H1 (cell line): ENCODE data around the gene RPL18.

Source experiments
- ATF3 ChIP-seq: IDR thresholded peaks from 2 replicates; pipeline ENCODE4 v1.6.1; 2011; ENCODE audit warnings: low read depth, mild to moderate bottlenecking, low read length; ENCODE audit not compliant: insufficient read depth
- CTCF ChIP-seq, 3 experiments: IDR thresholded peaks; 1 replicate in 2 of 3; 2 replicates in 1 of 3; pipeline versions ENCODE4 v1.5.1 to v1.6.1; 2011; ENCODE audit warnings: low read length in 3 of 3, mild to moderate bottlenecking in 3 of 3, inconsistent platforms in 2 of 3, low read depth in 1 of 3, moderate library complexity in 1 of 3; ENCODE audit not compliant: insufficient read depth in 1 of 3; ENCODE audit errors: control extremely low read depth in 1 of 3
- E2F6 ChIP-seq: IDR thresholded peaks from 2 replicates; pipeline ENCODE4 v1.6.1; 2012; ENCODE audit warnings: inconsistent platforms
- GTF2F1 ChIP-seq: IDR thresholded peaks from 2 replicates; pipeline ENCODE4 v1.6.1; 2012; ENCODE audit warnings: low read depth, low read length, improper control_type of control experiment, borderline replicate concordance
- JUN ChIP-seq: IDR thresholded peaks from 2 replicates; pipeline ENCODE4 v1.6.1; 2011; ENCODE audit warnings: low read depth, mild to moderate bottlenecking, improper control_type of control experiment, low read length
- JUND ChIP-seq: IDR thresholded peaks from 2 replicates; pipeline ENCODE4 v1.6.1; 2011; ENCODE audit warnings: mild to moderate bottlenecking, improper control_type of control experiment, low read length
- NRF1 ChIP-seq: IDR thresholded peaks from 2 replicates; pipeline ENCODE4 v1.6.1; 2011; ENCODE audit warnings: mild to moderate bottlenecking, low read depth, low read length, improper control_type of control experiment
- POLR2A ChIP-seq, 2 experiments: IDR thresholded peaks; 1 replicate in 1 of 2; 2 replicates in 1 of 2; pipeline ENCODE4 v1.6.1; 2011; ENCODE audit warnings: low read depth in 2 of 2, low read length in 2 of 2, mild to moderate bottlenecking in 2 of 2; ENCODE audit errors: control extremely low read depth in 1 of 2
- SAP30 ChIP-seq: fragments of 300-600 bp; sonication (generic); IDR thresholded peaks from 2 replicates; pipeline ENCODE4 v1.7.1; 2012; ENCODE audit warnings: low read length, moderate library complexity, mild to moderate bottlenecking, inconsistent platforms; ENCODE audit not compliant: insufficient read depth, insufficient replicate concordance
- SRF ChIP-seq: IDR thresholded peaks from 2 replicates; pipeline ENCODE4 v1.6.1; 2011; ENCODE audit warnings: mild to moderate bottlenecking, low read depth, low read length, moderate library complexity
- SUZ12 ChIP-seq: fragments of 200-600 bp; sonication (generic); IDR thresholded peaks from 2 replicates; pipeline ENCODE4 v1.6.1; 2012; ENCODE audit warnings: mild to moderate bottlenecking, inconsistent platforms, low read length, moderate library complexity, mixed read lengths

DNA sequence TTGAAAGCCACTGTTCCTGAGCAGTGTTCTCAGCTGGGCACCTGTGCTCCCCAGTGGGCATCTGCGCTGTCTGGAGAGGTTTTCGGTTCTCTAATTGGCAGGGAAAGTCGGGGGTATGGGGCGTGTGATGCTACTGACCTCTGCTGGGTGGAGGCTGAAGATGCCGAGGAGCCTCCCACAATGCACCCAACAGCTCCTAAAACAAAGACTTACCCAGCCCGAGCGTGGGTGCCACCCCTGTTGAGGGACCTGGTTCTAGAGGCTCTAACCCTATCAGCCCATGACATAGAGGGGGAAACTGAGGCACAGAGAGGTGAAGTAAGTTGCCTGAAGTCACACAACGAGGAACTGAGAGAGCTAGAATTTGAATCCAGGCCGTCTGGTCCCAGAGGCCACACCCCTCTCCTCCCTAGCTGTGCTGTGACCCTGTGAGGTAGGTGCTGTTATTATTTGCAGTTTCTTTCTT is 10.1 kb downstream of the RPL18 start:
- TF ChIP-seq JUND (no peak), NRF1 (no peak), CTCF (IDR thresholded peaks at IDR 0.05; ENCODE audit: control extremely low read depth in 1 of 3, insufficient read depth in 1 of 3, low read depth in 1 of 3, low read length in 3 of 3) (peak; percentile 78 to 87 (median 81)), JUN (no peak), SRF (no peak), E2F6 (no peak), ATF3 (no peak), SUZ12 (no peak), POLR2A (IDR thresholded peaks at IDR 0.05; ENCODE audit: control extremely low read depth in 1 of 2, low read depth in 2 of 2, low read length in 2 of 2) (no peak), SAP30 (no peak), GTF2F1 (no peak)
